Measurements from ENCODE around the gene MRGPRX4. TPM values are rescaled to one million over a fixed set of nuclear protein-coding genes. Genes with fewer than 3 reads are reported as not detected.

MRGPRX4 gene
- total RNA-seq, 1 experiment from 2014 or later, result not detected

DNA sequence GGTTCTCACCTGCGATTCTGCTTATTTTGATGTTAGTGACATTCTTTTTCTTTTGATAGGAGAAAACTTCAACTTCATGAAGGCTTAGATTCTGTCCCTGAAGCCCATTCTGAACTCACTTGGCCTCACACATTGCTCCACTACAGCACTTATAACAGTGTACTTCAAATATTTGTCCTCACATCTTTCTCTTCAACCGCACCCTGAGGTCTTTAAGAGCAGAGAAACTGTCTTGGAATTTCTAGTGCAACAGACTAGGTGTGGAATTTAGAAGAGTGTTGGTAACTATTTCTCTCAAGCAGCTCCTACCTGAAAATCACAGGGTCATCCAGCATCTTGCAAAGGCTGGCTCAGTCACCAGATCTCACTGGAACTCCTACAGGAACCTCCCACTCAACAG is 32.5 kb upstream of the MRGPRX4 start:
- no peak overlapping the region for H4K5ac ChIP-seq (ENCODE audit: insufficient read length, low read depth, low read length)

More for the DNA sequence above, 32.5 kb upstream of the MRGPRX4 start:
- Histone ChIP-seq H3K23ac (ENCODE audit: insufficient read length, low read depth, low read length) (no peak overlapping the region), H3K9me3 (ENCODE audit: control insufficient read depth, low read depth, low read length) (no peaks in the 10 kb centered on the region), H3K9ac (ENCODE audit: extremely low read depth, insufficient read length, low read length) (no peak overlapping the region), H3K27ac (ENCODE audit: insufficient read length, low read depth, low read length) (no peak overlapping the region), H2BK5ac (ENCODE audit: insufficient read length, low read length) (no peak overlapping the region), H2AFZ (ENCODE audit: low read length) (no peak overlapping the region), H3K56ac (ENCODE audit: insufficient read length, low read depth, low read length) (no peak overlapping the region), H3K79me2 (ENCODE audit: insufficient read depth, low read length) (no peaks in the 10 kb centered on the region), H3K18ac (ENCODE audit: insufficient read length, low read depth, low read length) (no peak overlapping the region), H4K8ac (replicated peaks; ENCODE audit: insufficient read length, low read depth, low read length) (no peak overlapping the region), H2AK5ac (ENCODE audit: insufficient read length, low read length) (no peak overlapping the region), H2BK120ac (ENCODE audit: low read depth, low read length, poor library complexity, severe bottlenecking) (no peak overlapping the region), H3K79me1 (ENCODE audit: insufficient read depth, low read depth, low read length, poor library complexity, severe bottlenecking) (no peaks in the 10 kb centered on the region), H2BK15ac (ENCODE audit: low read depth, low read length) (no peak overlapping the region), H3K4me2 (ENCODE audit: insufficient read depth, insufficient read length, low read length) (no peak overlapping the region), H3K23me2 (ENCODE audit: insufficient read length, low read depth, low read length, poor library complexity, severe bottlenecking) (no peaks in the 10 kb centered on the region), H2BK12ac (ENCODE audit: insufficient read length, low read depth, low read length) (no peak overlapping the region), H3K4me1 (ENCODE audit: insufficient read depth, low read length) (peaks cover 3% of the 10 kb centered on the region; the same call in 1 of the 2 replicates), H3K27me3 (ENCODE audit: insufficient read depth, low read length) (no peaks in the 10 kb centered on the region), H4K91ac (ENCODE audit: insufficient read length, low read depth, low read length) (no peak overlapping the region), H4K20me1 (ENCODE audit: control insufficient read depth, insufficient read depth, insufficient read length) (no peaks in the 10 kb centered on the region), H3K4ac (ENCODE audit: low read depth, low read length) (no peak overlapping the region), H3K14ac (ENCODE audit: insufficient read depth, low read length) (no peak overlapping the region), H3T11ph (ENCODE audit: low read length) (no peak overlapping the region), H2BK20ac (ENCODE audit: low read depth, low read length, poor library complexity, severe bottlenecking) (no peak overlapping the region)
- no CpG with 5 or more reads among the region's 2 CpGs for WGBS (ENCODE audit: extremely low coverage, insufficient read length, low lambda C conversion rate)
- H3K9me3 Mint-ChIP-seq, result peaks cover 0 to 5% of the 10 kb centered on the region in 2 experiments; a peak in 2 of 5 replicates
- no peaks in the 10 kb centered on the region; a peak in 1 of 7 replicates for H3K36me3 Mint-ChIP-seq (ENCODE audit: insufficient read depth in 1 of 3, low read depth in 3 of 3)
- TF ChIP-seq, protein P1, sequence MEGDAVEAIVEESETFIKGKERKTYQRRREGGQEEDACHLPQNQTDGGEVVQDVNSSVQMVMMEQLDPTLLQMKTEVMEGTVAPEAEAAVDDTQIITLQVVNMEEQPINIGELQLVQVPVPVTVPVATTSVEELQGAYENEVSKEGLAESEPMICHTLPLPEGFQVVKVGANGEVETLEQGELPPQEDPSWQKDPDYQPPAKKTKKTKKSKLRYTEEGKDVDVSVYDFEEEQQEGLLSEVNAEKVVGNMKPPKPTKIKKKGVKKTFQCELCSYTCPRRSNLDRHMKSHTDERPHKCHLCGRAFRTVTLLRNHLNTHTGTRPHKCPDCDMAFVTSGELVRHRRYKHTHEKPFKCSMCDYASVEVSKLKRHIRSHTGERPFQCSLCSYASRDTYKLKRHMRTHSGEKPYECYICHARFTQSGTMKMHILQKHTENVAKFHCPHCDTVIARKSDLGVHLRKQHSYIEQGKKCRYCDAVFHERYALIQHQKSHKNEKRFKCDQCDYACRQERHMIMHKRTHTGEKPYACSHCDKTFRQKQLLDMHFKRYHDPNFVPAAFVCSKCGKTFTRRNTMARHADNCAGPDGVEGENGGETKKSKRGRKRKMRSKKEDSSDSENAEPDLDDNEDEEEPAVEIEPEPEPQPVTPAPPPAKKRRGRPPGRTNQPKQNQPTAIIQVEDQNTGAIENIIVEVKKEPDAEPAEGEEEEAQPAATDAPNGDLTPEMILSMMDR (conservative IDR thresholded peaks at IDR 0.05), result no peak
- H3K27ac Mint-ChIP-seq, result no peak overlapping the region
- no peaks in the 10 kb centered on the region; the same call in none of the 2 replicates for H3K27me3 Mint-ChIP-seq (ENCODE audit: low read depth)
- H3K4me3 Mint-ChIP-seq, result no peak overlapping the region
- H3K4me1 Mint-ChIP-seq, result peaks cover 9 to 10% of the 10 kb centered on the region in 2 experiments
- no peak for DNase-seq

Measured in H9 (cell line).